Measurements from ENCODE around the gene ADCYAP1R1.

Gene ADCYAP1R1

GRCh38 chr7:31058122-31058521 is 6.0 kb downstream of the ADCYAP1R1 start:
- TF ChIP-seq EP300 (IDR thresholded peaks at IDR 0.05; ENCODE audit: borderline replicate concordance), result no peak
- no peak for TF ChIP-seq RAD21 (IDR thresholded peaks at IDR 0.05; ENCODE audit: low read depth)
- no peak for TF ChIP-seq FOXM1 (IDR thresholded peaks at IDR 0.05; ENCODE audit: borderline replicate concordance, low read depth)
- TF ChIP-seq ZBTB7A (IDR thresholded peaks at IDR 0.05; ENCODE audit: low read depth), result no peak
- TF ChIP-seq MAX (IDR thresholded peaks at IDR 0.05), result no peak
- no peak for TF ChIP-seq EGR1 (IDR thresholded peaks at IDR 0.05)
- TF ChIP-seq USF1 (IDR thresholded peaks at IDR 0.05), result no peak
- TF ChIP-seq TAF1 (IDR thresholded peaks at IDR 0.05; ENCODE audit: low read depth), result no peak
- no peak for TF ChIP-seq CREB1 (IDR thresholded peaks at IDR 0.05; ENCODE audit: low read depth)
- no peak for TF ChIP-seq TCF12 (IDR thresholded peaks at IDR 0.05; ENCODE audit: low read depth)
- no peak for TF ChIP-seq CEBPB (IDR thresholded peaks at IDR 0.05)
- no peak for TF ChIP-seq REST (IDR thresholded peaks at IDR 0.05; ENCODE audit: low read depth)
- no peak for TF ChIP-seq NFIC (IDR thresholded peaks at IDR 0.05)
- TF ChIP-seq YY1 (IDR thresholded peaks at IDR 0.05; ENCODE audit: low read depth), result no peak
- TF ChIP-seq TEAD4 (IDR thresholded peaks at IDR 0.05), result no peak

- no peak for TF ChIP-seq EGR1 (IDR thresholded peaks at IDR 0.05)
- no peak for TF ChIP-seq YY1 (IDR thresholded peaks at IDR 0.05; ENCODE audit: low read depth)
- TF ChIP-seq FOXM1 (IDR thresholded peaks at IDR 0.05; ENCODE audit: borderline replicate concordance, low read depth), result no peak
- no peak for TF ChIP-seq ZBTB7A (IDR thresholded peaks at IDR 0.05; ENCODE audit: low read depth)
- no peak for TF ChIP-seq RAD21 (IDR thresholded peaks at IDR 0.05; ENCODE audit: low read depth)
- no peak for TF ChIP-seq TAF1 (IDR thresholded peaks at IDR 0.05; ENCODE audit: low read depth)
- TF ChIP-seq NFIC (IDR thresholded peaks at IDR 0.05), result no peak
These were observed 6.6 kb downstream of the ADCYAP1R1 start for GRCh38 chr7:31058688-31059087.

- TF ChIP-seq CREB1 (IDR thresholded peaks at IDR 0.05; ENCODE audit: low read depth) (no peak), EGR1 (IDR thresholded peaks at IDR 0.05) (no peak), NFIC (IDR thresholded peaks at IDR 0.05) (no peak), CEBPB (IDR thresholded peaks at IDR 0.05) (no peak), MAX (IDR thresholded peaks at IDR 0.05) (no peak), ZBTB7A (IDR thresholded peaks at IDR 0.05; ENCODE audit: low read depth) (no peak), REST (IDR thresholded peaks at IDR 0.05; ENCODE audit: low read depth) (no peak)
These were observed 7.4 kb downstream of the ADCYAP1R1 start for GRCh38 chr7:31059551-31059950.

GRCh38 chr7:31061185-31061584 is 9.1 kb downstream of the ADCYAP1R1 start:
- TF ChIP-seq MAX (IDR thresholded peaks at IDR 0.05) (no peak), REST (IDR thresholded peaks at IDR 0.05; ENCODE audit: low read depth) (no peak), EGR1 (IDR thresholded peaks at IDR 0.05) (no peak), TCF12 (IDR thresholded peaks at IDR 0.05; ENCODE audit: low read depth) (no peak), CEBPB (IDR thresholded peaks at IDR 0.05) (no peak), RAD21 (IDR thresholded peaks at IDR 0.05; ENCODE audit: low read depth) (no peak), CREB1 (IDR thresholded peaks at IDR 0.05; ENCODE audit: low read depth) (no peak), NFIC (IDR thresholded peaks at IDR 0.05) (no peak), USF1 (IDR thresholded peaks at IDR 0.05) (no peak), ZBTB7A (IDR thresholded peaks at IDR 0.05; ENCODE audit: low read depth) (no peak)
